Stimulated activated naive CD8-positive, alpha-beta T cell treated with anti-CD3 and anti-CD28 coated beads, Interleukin-15, Interleukin-2, amounts not matched to agents 100 ng/mL and 50 ng/mL, for 24 hours (primary cell): ENCODE results near the gene RAP1GAP2.
"Not testable (repeated sequence)": the region's sequence is repeated elsewhere in the genome, so short reads cannot be mapped to it uniquely, and the experiment has no call there.

Source experiments
- H3K27ac Mint-ChIP-seq: one replicate; pipeline ENCODE4 v1.8.0; 2021; ENCODE audit warnings: mild to moderate bottlenecking, mixed read lengths
- H3K27me3 Mint-ChIP-seq: one replicate; pipeline ENCODE4 v1.8.0; 2021; ENCODE audit warnings: mixed read lengths
- H3K36me3 Mint-ChIP-seq: one replicate; pipeline ENCODE4 v1.8.0; 2021; ENCODE audit warnings: low read depth, mixed read lengths
- H3K4me1 Mint-ChIP-seq: one replicate; pipeline ENCODE4 v1.8.0; 2021; ENCODE audit warnings: low read depth, mixed read lengths
- H3K4me3 Mint-ChIP-seq: one replicate; pipeline ENCODE4 v1.8.0; 2021; ENCODE audit warnings: mild to moderate bottlenecking, mixed read lengths
- H3K9me3 Mint-ChIP-seq: one replicate; pipeline ENCODE4 v1.8.0; 2021; ENCODE audit warnings: mixed read lengths

The RAP1GAP2 gene

GRCh38 chr17:2871205-2871604 is 75.0 kb downstream of the RAP1GAP2 start:
- Mint-ChIP-seq H3K4me1 (no peaks in the 10 kb centered on the region), H3K4me3 (no peak overlapping the region), H3K27ac (no peak overlapping the region), H3K36me3 (no peaks in the 10 kb centered on the region), H3K9me3 (no peaks in the 10 kb centered on the region), H3K27me3 (no peaks in the 10 kb centered on the region)

DNA sequence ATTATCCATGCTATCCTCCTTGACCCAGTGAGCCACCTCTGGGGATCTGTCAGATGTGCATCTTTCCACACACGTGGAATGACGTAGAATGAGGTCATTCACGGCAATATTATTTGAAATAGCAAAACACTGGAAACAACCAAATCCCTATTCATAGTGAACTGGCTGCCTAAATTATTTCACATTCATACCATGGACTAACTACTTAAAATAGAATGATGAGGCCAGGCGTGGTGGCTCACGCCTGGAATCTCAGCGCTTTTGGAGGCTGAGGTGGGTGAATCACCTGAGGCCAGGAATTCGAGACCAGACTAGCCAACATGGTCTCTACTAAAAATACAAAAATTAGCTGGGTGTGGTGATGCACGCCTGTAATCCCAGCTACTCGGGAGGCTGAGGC is 75.5 kb downstream of the RAP1GAP2 start:
- H3K36me3 Mint-ChIP-seq, result no peaks in the 10 kb centered on the region
- no peak overlapping the region for H3K27ac Mint-ChIP-seq
- H3K9me3 Mint-ChIP-seq, result no peaks in the 10 kb centered on the region
- H3K27me3 Mint-ChIP-seq, result no peaks in the 10 kb centered on the region
- H3K4me1 Mint-ChIP-seq, result no peaks in the 10 kb centered on the region
- no peak overlapping the region for H3K4me3 Mint-ChIP-seq

- no peak overlapping the region for H3K4me3 Mint-ChIP-seq
- H3K27ac Mint-ChIP-seq, result no peak overlapping the region
- no peaks in the 10 kb centered on the region for H3K27me3 Mint-ChIP-seq
- H3K36me3 Mint-ChIP-seq, result no peaks in the 10 kb centered on the region
- no peaks in the 10 kb centered on the region for H3K4me1 Mint-ChIP-seq
- H3K9me3 Mint-ChIP-seq, result no peaks in the 10 kb centered on the region
Observed at GRCh38 chr17:2872282-2872681, 76.0 kb downstream of the RAP1GAP2 start.

DNA sequence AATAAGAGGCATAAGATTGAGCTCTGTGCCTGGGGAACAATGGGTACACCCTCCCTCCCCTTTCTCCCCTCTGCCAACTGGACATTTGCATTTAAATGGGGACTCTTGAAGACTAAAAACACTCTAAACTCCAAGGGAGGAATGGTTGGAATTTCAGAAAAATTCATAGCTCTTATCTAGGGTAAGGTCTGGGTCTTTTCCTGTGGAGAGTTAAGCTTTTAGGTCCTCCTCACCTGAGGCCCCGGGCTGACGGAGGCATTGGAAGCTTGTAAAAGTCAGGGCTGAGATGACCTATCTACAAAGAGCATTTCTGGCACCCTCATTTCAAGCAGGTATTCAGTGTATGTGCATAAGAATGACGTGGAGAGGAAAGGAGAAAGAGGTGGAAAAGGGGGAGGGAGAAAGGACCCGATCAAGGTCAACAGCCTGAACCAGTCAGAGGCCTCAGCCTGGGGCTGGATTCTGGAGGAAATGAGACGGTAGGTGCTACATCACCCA is 78.0 kb downstream of the RAP1GAP2 start:
- no peaks in the 10 kb centered on the region for H3K4me1 Mint-ChIP-seq
- H3K9me3 Mint-ChIP-seq, result no peaks in the 10 kb centered on the region
- no peak overlapping the region for H3K4me3 Mint-ChIP-seq
- no peak overlapping the region for H3K27ac Mint-ChIP-seq
- H3K27me3 Mint-ChIP-seq, result no peaks in the 10 kb centered on the region
- no peaks in the 10 kb centered on the region for H3K36me3 Mint-ChIP-seq

GRCh38 chr17:2875608-2876007 is 79.4 kb downstream of the RAP1GAP2 start:
- Mint-ChIP-seq H3K9me3 (no peaks in the 10 kb centered on the region), H3K27ac (no peak overlapping the region), H3K27me3 (no peaks in the 10 kb centered on the region), H3K36me3 (no peaks in the 10 kb centered on the region), H3K4me1 (no peaks in the 10 kb centered on the region), H3K4me3 (no peak overlapping the region)

- no peaks in the 10 kb centered on the region for H3K27me3 Mint-ChIP-seq
- no peak overlapping the region for H3K27ac Mint-ChIP-seq
- no peaks in the 10 kb centered on the region for H3K36me3 Mint-ChIP-seq
- no peaks in the 10 kb centered on the region for H3K9me3 Mint-ChIP-seq
- no peak overlapping the region for H3K4me3 Mint-ChIP-seq
- no peaks in the 10 kb centered on the region for H3K4me1 Mint-ChIP-seq
Observed at GRCh38 chr17:2876467-2876866, 80.2 kb downstream of the RAP1GAP2 start.

DNA sequence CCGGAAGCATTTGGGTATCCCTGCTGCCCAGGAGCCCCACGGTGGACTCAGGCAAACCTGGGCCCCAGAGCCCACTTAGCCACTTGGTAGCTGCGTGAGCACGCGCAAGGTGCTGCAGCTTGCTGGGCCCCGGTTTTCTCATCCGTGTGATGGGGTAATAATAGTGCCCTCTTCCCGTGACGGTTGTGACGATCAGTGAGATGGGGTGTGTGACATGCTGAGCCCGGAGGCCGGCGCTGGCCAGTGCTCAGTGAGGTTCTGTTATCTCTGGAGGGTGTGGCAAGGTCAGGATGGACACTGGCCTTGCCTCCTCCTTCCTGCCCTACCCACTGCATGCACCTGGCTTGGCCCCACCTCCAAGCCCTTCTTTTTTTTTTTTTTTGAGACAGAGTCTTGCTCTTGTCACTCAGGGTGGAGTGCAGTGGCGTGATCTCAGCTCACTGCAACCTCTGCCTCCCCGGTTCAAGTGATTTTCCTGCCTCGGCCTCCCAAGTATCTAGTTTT is 82.6 kb downstream of the RAP1GAP2 start:
- Mint-ChIP-seq H3K27me3 (no peaks in the 10 kb centered on the region), H3K4me3 (no peak overlapping the region), H3K36me3 (no peaks in the 10 kb centered on the region), H3K4me1 (no peaks in the 10 kb centered on the region), H3K9me3 (no peaks in the 10 kb centered on the region), H3K27ac (no peak overlapping the region)

DNA sequence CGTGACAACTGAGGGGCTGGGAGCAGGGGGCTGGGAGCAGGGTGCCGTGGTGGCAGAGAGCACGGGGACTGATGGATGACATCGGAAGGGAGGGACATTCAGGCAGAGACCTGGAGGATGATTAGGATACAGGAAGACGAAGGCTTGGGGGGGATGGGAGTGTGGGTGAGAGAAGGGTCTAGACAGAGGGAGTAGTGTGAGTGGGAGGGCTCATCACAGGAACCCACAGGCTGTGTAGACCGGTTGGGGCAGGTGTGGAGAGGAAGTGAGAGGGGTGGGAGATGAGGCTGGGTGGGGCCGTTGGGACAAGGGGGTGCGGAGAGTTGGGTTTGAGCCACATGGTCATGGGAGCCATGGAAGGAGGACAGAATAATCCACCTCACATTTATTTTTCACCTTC is 83.8 kb downstream of the RAP1GAP2 start:
- no peak overlapping the region for H3K4me3 Mint-ChIP-seq
- H3K4me1 Mint-ChIP-seq, result no peaks in the 10 kb centered on the region
- no peak overlapping the region for H3K27ac Mint-ChIP-seq
- H3K9me3 Mint-ChIP-seq, result no peaks in the 10 kb centered on the region
- H3K27me3 Mint-ChIP-seq, result no peaks in the 10 kb centered on the region
- H3K36me3 Mint-ChIP-seq, result no peaks in the 10 kb centered on the region

DNA sequence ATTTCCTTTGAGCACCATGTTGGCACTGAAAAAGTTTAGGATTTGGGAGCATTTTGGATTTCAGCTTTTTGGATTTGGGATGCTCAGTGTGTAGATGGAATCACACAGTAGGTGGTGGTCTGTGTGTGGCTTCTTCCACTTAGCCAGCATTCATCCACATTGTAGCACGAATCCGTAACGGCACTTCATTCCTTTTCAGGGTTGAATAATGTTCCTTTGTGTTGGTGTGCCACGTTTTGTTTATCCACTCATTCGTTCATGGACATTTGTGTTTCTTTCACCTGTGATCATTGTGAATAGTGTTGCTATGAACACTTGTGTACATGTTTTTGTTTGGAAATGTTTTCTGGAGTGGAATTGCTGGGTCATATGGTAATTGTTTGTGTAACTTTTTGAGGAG is 85.1 kb downstream of the RAP1GAP2 start:
- Mint-ChIP-seq H3K9me3 (no peaks in the 10 kb centered on the region), H3K4me3 (no peak overlapping the region), H3K4me1 (no peaks in the 10 kb centered on the region), H3K27ac (no peak overlapping the region), H3K27me3 (no peaks in the 10 kb centered on the region), H3K36me3 (no peaks in the 10 kb centered on the region)

DNA sequence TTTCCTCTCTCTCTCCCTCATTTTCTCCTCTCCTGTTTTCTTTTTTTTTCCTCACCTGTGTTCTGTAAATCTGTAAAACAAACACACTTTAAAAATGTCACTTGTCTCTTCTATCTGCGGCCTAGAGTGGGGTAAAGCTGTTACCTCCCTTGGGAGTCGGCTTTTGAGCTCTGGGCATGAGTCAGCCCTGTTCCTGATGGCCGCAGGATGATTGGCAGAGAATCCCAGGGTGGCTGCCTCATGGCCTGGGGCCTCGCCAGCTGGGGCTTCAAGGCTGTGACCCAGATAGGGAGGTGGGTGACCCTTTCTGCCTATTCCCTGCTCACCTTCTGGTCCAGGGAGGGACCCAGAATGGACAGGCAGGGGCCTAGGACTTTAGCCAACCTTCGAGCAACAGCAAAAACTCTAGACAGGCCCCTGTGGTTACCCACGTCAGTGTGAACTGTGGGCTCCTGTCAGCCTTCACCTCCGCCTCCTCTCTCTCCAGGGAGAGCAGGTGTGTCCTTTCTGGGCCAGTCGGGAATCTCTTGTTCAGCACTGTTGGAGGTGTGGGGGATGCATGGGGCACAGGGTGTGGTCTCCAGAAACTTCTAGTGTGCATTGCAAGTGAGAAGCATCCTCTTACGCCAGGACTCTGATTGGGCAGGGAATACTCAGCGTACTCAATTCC is 87.4 kb downstream of the RAP1GAP2 start:
- no peaks in the 10 kb centered on the region for H3K27me3 Mint-ChIP-seq
- no peak overlapping the region for H3K4me3 Mint-ChIP-seq
- no peaks in the 10 kb centered on the region for H3K36me3 Mint-ChIP-seq
- H3K9me3 Mint-ChIP-seq, result no peaks in the 10 kb centered on the region
- no peaks in the 10 kb centered on the region for H3K4me1 Mint-ChIP-seq
- H3K27ac Mint-ChIP-seq, result peak overlapping the region; percentile 0

DNA sequence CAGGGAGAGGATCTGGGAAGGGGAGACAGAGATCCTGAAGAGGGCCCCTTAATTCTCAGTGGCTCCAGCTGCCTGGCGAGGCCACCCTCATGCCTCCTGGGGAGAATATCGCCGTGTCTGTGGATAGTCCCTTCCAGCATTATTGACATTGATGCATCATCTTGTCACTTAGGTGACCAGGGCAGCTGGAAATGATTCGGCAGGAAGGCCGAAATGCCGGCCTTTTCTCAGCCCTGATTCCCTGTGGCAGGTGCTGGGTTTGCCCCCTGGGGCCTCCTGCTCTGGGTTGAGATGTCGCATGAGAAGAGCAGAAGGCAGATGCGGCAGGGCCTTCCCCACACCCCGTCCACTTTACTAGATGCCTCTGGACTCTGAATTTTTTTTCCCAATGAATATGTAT is 89.5 kb downstream of the RAP1GAP2 start:
- no peaks in the 10 kb centered on the region for H3K4me1 Mint-ChIP-seq
- no peaks in the 10 kb centered on the region for H3K27me3 Mint-ChIP-seq
- no peaks in the 10 kb centered on the region for H3K36me3 Mint-ChIP-seq
- no peak overlapping the region for H3K27ac Mint-ChIP-seq
- no peak overlapping the region for H3K4me3 Mint-ChIP-seq
- H3K9me3 Mint-ChIP-seq, result no peaks in the 10 kb centered on the region

DNA sequence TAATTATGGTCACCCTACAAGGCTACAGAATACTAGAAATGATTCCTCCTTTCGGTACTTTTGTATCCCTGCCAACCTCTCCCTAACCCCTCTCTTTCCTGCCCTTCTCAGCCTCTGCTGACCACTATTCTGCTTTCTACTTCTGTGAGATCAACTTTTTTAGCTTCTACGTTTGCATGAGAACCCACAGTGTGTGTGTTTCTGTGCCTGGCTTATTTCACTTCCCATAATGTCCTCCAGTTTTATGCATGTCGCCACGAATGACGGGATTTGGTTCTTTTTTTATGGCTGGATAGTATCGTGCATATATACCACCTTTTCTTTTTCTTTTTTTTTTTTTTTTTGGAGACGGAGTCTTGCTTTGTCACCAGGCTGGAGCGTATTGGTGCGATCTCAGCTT is 92.1 kb downstream of the RAP1GAP2 start:
- Mint-ChIP-seq H3K27ac (no peak overlapping the region), H3K36me3 (peaks cover 8% of the 10 kb centered on the region), H3K4me1 (peaks cover 6% of the 10 kb centered on the region), H3K4me3 (no peak overlapping the region), H3K9me3 (no peaks in the 10 kb centered on the region), H3K27me3 (no peaks in the 10 kb centered on the region)

DNA sequence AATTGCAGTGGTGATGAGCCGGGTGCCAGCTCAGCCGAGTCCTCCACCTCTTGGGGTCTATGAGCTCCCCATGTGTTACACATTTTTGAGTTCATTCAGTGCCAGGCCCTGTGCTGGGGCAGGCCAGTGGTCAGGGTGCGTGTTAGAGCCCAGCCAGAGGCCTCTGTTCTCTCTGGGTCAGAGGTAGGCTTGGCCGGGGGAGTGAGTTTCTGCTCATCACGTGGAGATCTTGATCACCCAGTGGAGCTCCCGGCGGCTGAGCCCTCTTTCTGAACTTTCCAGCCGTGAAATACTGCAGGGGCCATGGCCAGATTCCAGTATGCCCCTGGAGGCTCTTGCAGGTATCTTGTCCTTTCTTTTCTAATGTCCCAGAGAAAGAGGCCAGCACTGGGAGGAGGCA is 93.0 kb downstream of the RAP1GAP2 start:
- Mint-ChIP-seq H3K27me3 (no peaks in the 10 kb centered on the region), H3K4me3 (no peak overlapping the region), H3K36me3 (peaks cover 8% of the 10 kb centered on the region), H3K27ac (no peak overlapping the region), H3K9me3 (no peaks in the 10 kb centered on the region), H3K4me1 (peaks cover 6% of the 10 kb centered on the region)

DNA sequence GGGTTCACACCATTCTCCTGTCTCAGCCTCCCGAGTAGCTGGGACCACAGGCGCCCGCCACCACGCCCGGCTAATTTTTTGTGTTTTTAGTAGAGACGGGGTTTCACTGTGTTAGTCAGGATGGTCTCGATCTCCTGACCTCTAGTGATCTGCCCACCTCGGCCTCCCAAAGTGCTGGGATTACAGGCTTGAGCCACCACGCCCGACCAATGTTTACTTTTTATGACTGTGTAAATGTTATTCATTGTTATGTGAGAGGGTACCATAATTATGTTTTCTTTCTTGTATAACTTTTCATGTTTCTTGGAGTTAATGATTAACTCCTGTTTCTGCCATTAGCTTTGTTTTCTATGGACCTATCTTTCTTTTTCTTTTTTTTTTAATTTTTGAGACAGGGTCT is 94.5 kb downstream of the RAP1GAP2 start:
- H3K27ac Mint-ChIP-seq, H3K4me3 Mint-ChIP-seq, H3K36me3 Mint-ChIP-seq, H3K27me3 Mint-ChIP-seq, H3K9me3 Mint-ChIP-seq, H3K4me1 Mint-ChIP-seq: not testable (repeated sequence)

DNA sequence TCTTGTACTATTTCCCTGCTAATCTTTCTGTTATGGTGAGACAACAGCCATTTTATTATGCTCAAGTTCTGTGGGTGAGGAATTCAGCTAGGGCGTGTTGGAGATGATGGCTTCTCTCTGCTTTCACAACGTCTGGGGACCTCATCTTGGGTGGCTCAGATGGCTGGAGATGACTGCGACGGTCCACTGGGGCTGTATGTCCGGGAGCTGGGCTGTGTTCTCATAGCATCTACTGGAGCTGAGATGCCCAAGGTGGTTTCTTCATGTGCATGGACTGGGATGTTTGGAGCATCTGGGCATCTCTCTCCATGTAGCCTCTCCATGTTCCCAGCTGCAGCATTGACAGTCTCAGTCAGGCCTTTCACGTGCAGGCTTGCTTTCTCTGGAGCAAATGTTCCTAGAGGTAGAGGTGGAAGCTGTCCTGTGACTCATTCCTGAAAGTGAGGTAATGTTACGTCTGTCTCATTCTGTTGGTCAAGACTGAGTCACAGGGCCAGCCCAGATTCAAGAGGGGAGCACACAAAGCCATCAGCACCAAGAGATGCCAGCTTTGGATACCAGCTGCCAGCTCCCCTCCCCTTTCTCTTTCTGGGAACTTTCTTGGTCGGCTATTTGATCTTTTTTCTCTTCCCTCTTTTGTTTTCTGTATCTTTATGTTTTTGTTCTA is 96.2 kb downstream of the RAP1GAP2 start:
- Mint-ChIP-seq H3K36me3 (peaks cover 8% of the 10 kb centered on the region), H3K27ac (no peak overlapping the region), H3K27me3 (no peaks in the 10 kb centered on the region), H3K4me3 (no peak overlapping the region), H3K9me3 (no peaks in the 10 kb centered on the region), H3K4me1 (peaks cover 6% of the 10 kb centered on the region)
